Neural crest cell (in vitro differentiated cells): Measurements from ENCODE around the gene TMEM51. TPM values are rescaled to one million over a fixed set of nuclear protein-coding genes. Genes with fewer than 3 reads are reported as not detected.
A peak's percentile ranks its signal among the peaks of the same experiment; 100 is the strongest.

Experiments
- DNase-seq: peaks from one replicate; pipeline ENCODE4 v3.0.0; 2021; ENCODE audit warnings: low read depth, mixed read lengths, low spot score
- H3K27ac Mint-ChIP-seq: one replicate; pipeline ENCODE4 v1.8.0; 2021; ENCODE audit warnings: mild to moderate bottlenecking, mixed read lengths; ENCODE audit not compliant: unreplicated experiment
- H3K27me3 Mint-ChIP-seq: 2 replicates; pipeline ENCODE4 v1.8.0; 2021; ENCODE audit warnings: low read depth, mild to moderate bottlenecking, mixed read lengths
- H3K36me3 Mint-ChIP-seq: 2 replicates; pipeline ENCODE4 v1.8.0; 2021; ENCODE audit warnings: low read depth, mild to moderate bottlenecking, mixed read lengths
- H3K4me1 Mint-ChIP-seq: 2 replicates; pipeline ENCODE4 v1.8.0; 2021; ENCODE audit warnings: mixed read lengths
- H3K4me3 Mint-ChIP-seq: one replicate; pipeline ENCODE4 v1.8.0; 2021; ENCODE audit warnings: mild to moderate bottlenecking, mixed read lengths
- H3K9me3 Mint-ChIP-seq: 2 replicates; pipeline ENCODE4 v1.8.0; 2021; ENCODE audit warnings: mixed read lengths
- CTCF ChIP-seq: fragments of 200-600 bp; sonication (generic); conservative IDR thresholded peaks from 2 replicates; pipeline ENCODE4 v1.5.0; 2021; ENCODE audit warnings: antibody characterized with exemption, mild to moderate bottlenecking
- total RNA-seq: library from RNA; stranded (reverse); gene quantifications from 2 replicates; pipeline ENCODE4 v1.2.1, GENCODE V29; 2021

Gene TMEM51
- total RNA-seq, 1 donor from 2014 or later = 6.7 TPM

- H3K27me3 Mint-ChIP-seq = no peaks in the 10 kb centered on the region
- H3K36me3 Mint-ChIP-seq = peaks cover 3% of the 10 kb centered on the region
- peak overlapping the region; percentile 91 for H3K27ac Mint-ChIP-seq
- H3K4me3 Mint-ChIP-seq = no peak overlapping the region
- H3K9me3 Mint-ChIP-seq = peaks cover 6% of the 10 kb centered on the region
- no peak for DNase-seq
- no peaks in the 10 kb centered on the region for H3K4me1 Mint-ChIP-seq
- TF ChIP-seq CTCF = no peak
These were observed 25.5 kb upstream of the TMEM51 start for GRCh38 chr1:15128077-15128476.

GRCh38 chr1:15128520-15129313 is 24.8 kb upstream of the TMEM51 start:
- Mint-ChIP-seq H3K36me3 (peaks cover 3% of the 10 kb centered on the region), H3K4me1 (no peaks in the 10 kb centered on the region), H3K4me3 (no peak overlapping the region), H3K9me3 (peaks cover 6% of the 10 kb centered on the region), H3K27ac (no peak overlapping the region), H3K27me3 (no peaks in the 10 kb centered on the region)
- DNase-seq = peak; percentile 88
- TF ChIP-seq CTCF = peak; percentile 88

GRCh38 chr1:15129944-15130343 is 23.6 kb upstream of the TMEM51 start:
- no peak overlapping the region for H3K4me3 Mint-ChIP-seq
- H3K36me3 Mint-ChIP-seq = peaks cover 3% of the 10 kb centered on the region
- H3K4me1 Mint-ChIP-seq = no peaks in the 10 kb centered on the region
- no peak for DNase-seq
- TF ChIP-seq CTCF = no peak
- H3K27me3 Mint-ChIP-seq = peaks cover 9% of the 10 kb centered on the region
- H3K9me3 Mint-ChIP-seq = peaks cover 6% of the 10 kb centered on the region
- H3K27ac Mint-ChIP-seq = no peak overlapping the region

- no peak overlapping the region for H3K4me3 Mint-ChIP-seq
- peaks cover 3% of the 10 kb centered on the region for H3K36me3 Mint-ChIP-seq
- no peak for DNase-seq
- TF ChIP-seq CTCF = no peak
- peaks cover 14% of the 10 kb centered on the region for H3K27me3 Mint-ChIP-seq
- H3K4me1 Mint-ChIP-seq = no peaks in the 10 kb centered on the region
- no peak overlapping the region for H3K27ac Mint-ChIP-seq
- peaks cover 6% of the 10 kb centered on the region for H3K9me3 Mint-ChIP-seq
These were observed 22.9 kb upstream of the TMEM51 start for GRCh38 chr1:15130607-15131006.

- H3K4me1 Mint-ChIP-seq = no peaks in the 10 kb centered on the region
- DNase-seq = no peak
- H3K9me3 Mint-ChIP-seq = peaks cover 6% of the 10 kb centered on the region
- H3K27ac Mint-ChIP-seq = no peak overlapping the region
- H3K4me3 Mint-ChIP-seq = no peak overlapping the region
- peaks cover 3% of the 10 kb centered on the region for H3K36me3 Mint-ChIP-seq
- peaks cover 21% of the 10 kb centered on the region for H3K27me3 Mint-ChIP-seq
- TF ChIP-seq CTCF = no peak
These were observed 20.6 kb upstream of the TMEM51 start for GRCh38 chr1:15132965-15133364.
